Omental fat pad (tissue), 4 donors: Measurements from ENCODE around the gene VIP. TPM values are rescaled to one million over a fixed set of nuclear protein-coding genes. Genes with fewer than 3 reads are reported as not detected.

Experiments used
- ATAC-seq: fragments of 150-250 bp; one replicate; pipeline ENCODE4 v1.9.1; 2016; ENCODE audit warnings: mild to moderate bottlenecking, moderate library complexity; ENCODE audit not compliant: low FRiP score
- DNase-seq: peaks from one replicate; pipeline ENCODE4 v3.0.0-alpha.2; 2019; ENCODE audit warnings: low spot score
- total RNA-seq, 4 donors: library from RNA; depleted of rRNA; stranded (reverse); fragments of >200 nt; gene quantifications; one replicate each; pipeline ENCODE4 v1.1.0, GENCODE V29; 2016
- TF ChIP-seq, protein P1 (sequence below), 3 donors: fragments of 450-650 bp; IDR thresholded peaks; one replicate each; pipeline ENCODE4 v1.5.1; 2016 to 2017; ENCODE audit warnings: antibody characterized with exemption in 3 of 3, mild to moderate bottlenecking in 3 of 3, moderate library complexity in 2 of 3

The VIP gene
- total RNA-seq, 4 donors from 2014 or later, result 0.31 to 6.6 (median 0.48) TPM; not detected in 1

- TF ChIP-seq, protein P1, sequence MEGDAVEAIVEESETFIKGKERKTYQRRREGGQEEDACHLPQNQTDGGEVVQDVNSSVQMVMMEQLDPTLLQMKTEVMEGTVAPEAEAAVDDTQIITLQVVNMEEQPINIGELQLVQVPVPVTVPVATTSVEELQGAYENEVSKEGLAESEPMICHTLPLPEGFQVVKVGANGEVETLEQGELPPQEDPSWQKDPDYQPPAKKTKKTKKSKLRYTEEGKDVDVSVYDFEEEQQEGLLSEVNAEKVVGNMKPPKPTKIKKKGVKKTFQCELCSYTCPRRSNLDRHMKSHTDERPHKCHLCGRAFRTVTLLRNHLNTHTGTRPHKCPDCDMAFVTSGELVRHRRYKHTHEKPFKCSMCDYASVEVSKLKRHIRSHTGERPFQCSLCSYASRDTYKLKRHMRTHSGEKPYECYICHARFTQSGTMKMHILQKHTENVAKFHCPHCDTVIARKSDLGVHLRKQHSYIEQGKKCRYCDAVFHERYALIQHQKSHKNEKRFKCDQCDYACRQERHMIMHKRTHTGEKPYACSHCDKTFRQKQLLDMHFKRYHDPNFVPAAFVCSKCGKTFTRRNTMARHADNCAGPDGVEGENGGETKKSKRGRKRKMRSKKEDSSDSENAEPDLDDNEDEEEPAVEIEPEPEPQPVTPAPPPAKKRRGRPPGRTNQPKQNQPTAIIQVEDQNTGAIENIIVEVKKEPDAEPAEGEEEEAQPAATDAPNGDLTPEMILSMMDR (IDR thresholded peaks at IDR 0.05), result no peak
- DNase-seq (no peak), ATAC-seq (no peak)
These were observed 28.6 kb upstream of the VIP start for GRCh38 chr6:152721956-152722355.

- no peak for ATAC-seq
- no peak for DNase-seq
- TF ChIP-seq, protein P1 (IDR thresholded peaks at IDR 0.05), result no peak
These were observed 27.2 kb upstream of the VIP start for GRCh38 chr6:152723398-152723797.

GRCh38 chr6:152726313-152726712 lies 24.3 kb upstream of the VIP start:
- DNase-seq (no peak), ATAC-seq (no peak)
- TF ChIP-seq, protein P1 (IDR thresholded peaks at IDR 0.05), result no peak

DNA sequence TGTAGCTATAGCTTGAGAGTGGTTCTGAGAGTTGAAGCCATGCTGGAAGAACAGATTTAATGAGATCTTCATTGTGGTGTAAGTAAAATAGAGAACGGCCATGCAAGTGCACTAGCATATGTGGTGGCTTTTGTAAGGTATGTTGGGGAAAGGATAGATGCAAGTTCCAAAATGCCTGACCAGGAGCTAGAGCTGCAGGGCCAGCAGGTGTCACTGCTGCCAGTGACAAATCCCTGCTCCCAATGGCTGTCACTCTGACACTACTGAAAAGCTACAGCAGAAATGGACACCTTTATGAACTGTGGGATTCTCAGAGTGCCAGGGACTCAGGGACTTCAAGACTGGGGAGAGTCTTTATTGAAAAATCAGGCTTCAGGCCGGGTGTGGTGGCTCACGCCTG lies 23.1 kb upstream of the VIP start:
- DNase-seq (no peak), ATAC-seq (no peak)
- TF ChIP-seq, protein P1 (IDR thresholded peaks at IDR 0.05), result no peak

GRCh38 chr6:152734630-152735029 lies 16.0 kb upstream of the VIP start:
- no peak for ATAC-seq
- TF ChIP-seq, protein P1 (IDR thresholded peaks at IDR 0.05), result no peak
- no peak for DNase-seq

DNA sequence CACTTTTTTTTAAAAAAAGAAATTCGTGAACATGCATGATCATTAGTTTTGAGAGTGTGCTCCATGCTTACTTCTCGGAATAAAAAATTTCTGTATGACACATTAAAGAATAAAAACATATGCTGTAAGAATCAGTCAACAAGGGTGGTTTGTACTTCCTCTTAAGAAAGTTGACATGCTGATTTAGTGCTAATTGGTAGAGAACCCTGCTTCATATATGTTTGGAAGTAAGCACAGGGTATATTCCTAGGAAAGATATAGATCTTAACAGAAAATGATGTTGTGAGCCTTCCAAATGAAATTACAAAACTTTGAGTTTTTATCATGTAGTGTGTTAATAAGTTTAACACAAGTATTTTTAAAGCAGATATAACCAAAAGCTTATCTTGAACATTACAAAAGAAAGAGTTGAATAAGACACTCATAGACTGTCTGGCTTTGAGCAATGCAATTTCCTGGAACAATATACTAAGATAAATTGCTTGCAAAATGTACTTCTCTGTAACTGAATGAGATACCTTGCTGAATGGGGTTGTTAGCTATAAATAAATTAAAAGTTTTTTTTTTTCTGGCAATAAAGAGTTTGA lies 13.8 kb upstream of the VIP start:
- TF ChIP-seq, protein P1 (IDR thresholded peaks at IDR 0.05), result no peak
- DNase-seq (no peak), ATAC-seq (no peak)

- no peak for ATAC-seq
- DNase-seq, result no peak
- TF ChIP-seq, protein P1 (IDR thresholded peaks at IDR 0.05), result no peak
These were observed 5.0 kb upstream of the VIP start for GRCh38 chr6:152745509-152746171.
